Epidermal melanocyte (primary cell): ENCODE measurements around the gene NINL.
A peak's percentile ranks its signal among the peaks of the same experiment; 100 is the strongest.

Experiments
- DNase-seq: peaks from one replicate; pipeline ENCODE4 v3.0.0; 2011; ENCODE audit warnings: low spot score; ENCODE audit not compliant: insufficient read length

NINL gene

DNA sequence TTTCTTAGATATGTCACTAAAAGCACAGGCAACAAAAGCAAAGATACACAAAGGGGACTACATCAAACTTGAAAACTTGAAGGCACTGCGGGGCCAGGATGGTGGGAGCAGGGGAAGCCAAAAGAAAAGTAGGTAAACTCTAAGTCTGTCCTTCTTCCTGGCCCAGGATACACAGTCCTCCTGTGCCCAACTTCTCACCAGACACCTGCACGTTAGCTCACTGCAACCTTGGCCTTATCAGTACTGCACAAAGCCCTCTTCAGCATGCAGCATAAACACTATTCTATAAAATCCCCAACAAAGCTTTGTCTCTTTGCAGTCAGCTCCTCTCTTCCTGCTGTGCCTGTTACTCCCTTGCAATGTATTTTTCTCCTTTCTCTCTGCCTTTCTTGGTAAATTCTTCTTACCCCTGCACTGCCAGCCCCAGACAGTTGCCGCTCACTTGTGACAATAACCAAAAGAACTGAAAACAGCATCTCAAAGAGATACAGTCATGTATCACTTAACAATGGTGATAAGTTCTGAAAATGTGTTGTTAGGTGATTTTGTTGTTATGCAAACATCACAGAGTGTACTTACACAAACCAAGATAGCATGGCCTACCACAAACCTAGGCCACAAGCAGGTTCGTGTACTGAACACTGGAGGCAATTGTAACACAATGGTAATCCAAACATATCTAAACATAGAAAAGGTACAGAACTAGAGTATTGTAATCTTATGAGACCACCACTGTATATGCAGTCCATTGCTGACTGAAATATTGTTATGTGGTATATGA, 51.2 kb downstream of the NINL start:
- no peak for DNase-seq

DNA sequence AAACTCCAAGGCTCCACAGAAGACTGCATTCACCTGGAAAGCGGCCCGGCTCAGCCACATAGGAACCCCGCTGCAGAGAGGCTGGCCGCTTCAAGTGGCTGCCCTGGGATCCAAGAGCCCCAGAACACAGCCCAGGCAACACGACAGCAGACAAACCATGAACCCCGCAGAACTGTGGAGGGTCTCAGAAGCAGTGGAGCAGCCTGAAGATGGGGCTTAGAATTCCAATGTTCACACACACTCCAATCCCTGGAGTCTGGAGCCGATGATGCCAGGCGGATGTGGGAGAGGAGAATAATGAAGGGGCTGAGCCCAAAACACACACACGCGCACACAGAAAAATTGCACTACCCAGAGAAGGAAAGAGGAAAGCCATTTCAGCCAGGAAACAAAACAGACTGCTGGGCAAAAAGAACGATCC, 52.4 kb downstream of the NINL start:
- DNase-seq, result no peak

DNA sequence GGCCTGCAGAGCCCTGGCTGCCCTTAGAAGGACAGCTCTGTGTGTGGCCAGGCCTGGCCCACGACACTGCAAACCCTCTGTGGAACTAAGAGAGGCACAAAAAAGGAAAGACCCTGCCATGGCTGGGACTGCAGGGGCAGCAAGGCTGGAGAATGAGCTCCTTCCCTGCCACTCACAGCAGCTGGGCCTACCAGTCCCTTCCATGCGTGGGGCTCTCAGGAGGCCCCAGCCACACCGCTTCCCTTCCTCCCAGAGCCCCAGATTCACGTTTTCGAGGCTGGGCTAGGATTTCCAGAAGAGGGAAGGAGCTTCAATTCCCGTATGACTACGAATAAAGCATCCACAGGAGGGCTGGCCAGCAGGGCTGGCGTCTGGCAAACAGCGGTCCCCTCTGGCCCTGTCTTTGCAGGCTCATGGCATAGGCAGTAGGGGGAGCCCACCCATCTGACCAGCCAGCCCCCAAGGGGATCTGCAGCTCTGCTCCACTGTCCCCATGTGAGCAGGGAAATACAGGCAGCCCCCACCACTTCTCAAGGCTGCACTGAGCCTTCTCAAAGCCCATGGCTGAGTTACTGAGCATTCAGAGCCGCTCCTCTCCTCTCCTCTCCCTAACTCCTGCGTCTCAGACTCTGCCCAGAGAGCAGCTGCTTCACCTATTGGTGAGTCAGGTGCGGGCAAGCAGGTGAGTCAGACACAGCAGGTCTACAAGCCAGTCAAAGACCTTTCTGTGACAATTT, 53.1 kb downstream of the NINL start:
- no peak for DNase-seq

DNA sequence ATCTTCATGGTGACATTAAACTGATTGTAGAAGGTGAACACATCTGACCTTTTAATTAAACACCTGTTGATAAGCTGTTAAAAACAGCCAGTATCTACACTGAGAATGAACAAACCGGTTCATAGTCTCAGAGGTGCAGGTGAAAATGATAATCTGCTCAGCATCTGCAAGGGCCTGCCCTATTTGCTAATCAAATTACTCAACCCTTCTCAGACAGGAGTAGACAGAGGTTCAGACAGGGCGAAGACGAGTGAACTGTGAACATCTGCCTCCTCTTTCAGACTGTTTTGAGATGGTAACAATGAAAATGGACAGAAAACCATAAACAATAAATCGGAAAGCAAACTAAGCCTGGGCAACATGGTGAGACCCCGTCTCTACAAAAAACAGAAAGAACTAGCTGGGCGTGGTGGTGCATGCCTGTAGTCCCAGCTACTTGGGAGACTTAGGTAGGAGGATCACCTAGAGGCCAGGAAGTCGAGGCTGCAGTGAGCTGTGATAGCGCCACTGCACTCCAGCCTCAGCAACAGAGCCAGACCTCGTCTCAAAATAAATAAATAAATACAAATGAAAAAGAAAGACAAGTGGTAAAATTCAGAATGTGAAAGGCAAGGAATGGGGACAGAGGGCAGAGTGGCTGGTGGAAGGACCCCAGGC, 55.9 kb downstream of the NINL start:
- no peak for DNase-seq

DNA sequence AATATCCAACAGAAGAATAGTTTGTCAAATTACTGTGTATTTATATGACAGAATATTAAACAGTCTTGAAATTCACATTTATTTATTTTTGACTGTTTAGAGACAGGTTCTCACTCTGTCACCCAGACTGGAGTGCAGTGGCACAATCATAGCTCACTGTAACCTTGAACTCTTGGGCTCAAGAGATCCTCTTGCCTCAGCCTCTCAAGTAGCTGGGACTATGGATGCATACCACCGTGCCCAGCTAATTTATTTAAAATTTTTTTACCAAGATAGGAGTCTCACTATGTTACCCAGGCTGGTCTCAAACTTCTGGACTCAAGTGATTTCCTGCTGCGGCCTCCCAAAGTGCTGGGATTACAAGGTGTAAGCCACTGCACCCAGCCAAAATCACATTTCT, 57.4 kb downstream of the NINL start:
- DNase-seq, result no peak

DNA sequence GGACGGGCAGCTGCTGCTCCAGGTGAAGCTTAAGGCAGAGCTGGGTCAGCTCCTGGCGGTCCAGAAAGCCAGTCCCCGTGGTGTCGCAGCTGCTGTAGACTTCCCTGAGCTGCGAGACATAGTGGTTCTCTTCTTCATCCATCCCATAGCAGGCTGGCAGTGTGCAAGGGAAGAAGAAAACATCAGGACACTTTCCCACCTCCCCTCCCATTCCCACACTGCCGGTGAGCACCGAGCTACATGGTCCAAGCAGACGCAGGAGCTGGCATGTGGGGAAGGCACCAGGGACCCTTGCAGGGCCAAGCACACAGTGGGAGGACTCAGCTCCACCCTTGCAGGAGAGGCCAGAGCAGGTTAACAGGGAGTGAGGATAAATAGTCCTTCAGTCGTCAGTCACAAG, 58.9 kb downstream of the NINL start:
- no peak for DNase-seq

DNA sequence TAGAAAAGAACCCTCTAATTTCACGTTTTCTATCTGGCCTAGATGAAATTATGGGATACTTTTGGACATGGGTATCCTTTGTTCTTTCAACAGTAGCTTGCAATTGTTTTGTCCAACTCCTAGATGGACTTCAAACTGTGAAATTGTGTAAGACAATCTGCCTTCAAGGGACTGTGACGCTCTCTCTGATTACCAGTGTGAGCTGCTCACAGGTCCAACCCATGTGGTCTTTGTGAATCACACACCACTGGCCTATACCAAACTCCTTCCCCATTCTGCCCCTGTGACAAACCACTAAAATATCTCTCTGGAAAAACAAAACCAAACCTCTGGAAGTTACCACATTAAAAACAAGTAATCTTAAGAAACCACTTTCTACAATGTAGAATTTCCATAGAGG, 59.5 kb downstream of the NINL start:
- peak; percentile 30 for DNase-seq

DNA sequence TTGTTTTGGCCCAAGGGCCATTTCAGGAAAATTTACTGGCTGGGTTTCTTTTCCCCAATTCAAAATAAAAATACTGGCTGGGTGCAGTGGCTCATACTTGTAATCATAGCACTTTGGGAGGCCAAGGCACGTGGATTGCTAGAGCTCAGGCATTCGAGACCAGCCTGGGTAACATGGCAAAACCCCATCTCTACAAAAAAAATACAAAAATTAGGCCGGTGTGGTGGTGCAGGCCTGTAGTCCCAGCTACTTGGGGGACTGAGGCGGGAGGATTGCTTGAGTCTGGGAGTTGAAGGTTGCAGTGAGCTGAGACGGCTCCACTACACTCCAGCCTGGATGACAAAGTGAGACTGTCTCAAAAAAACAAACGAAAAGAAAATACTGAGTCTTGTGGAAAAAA, 60.0 kb downstream of the NINL start:
- DNase-seq, result no peak

DNA sequence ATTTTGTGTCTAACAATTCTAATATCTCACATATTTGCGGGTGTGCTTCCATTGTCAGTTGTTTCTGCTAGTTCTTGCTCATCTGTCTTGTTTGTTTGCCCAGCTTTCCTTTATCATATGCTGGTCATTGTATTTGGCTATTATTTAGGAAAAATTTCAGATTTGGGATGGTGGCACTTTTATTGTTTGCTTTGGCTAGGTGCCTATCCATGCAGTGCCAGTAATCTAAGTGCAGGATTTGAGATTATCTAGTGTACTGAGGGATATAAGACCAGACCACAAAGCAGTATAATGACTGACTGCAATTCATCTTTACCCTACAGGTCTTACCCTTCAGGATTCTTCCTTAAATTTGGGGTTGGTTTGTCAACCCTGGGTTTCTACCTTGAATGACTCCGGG, 63.9 kb downstream of the NINL start:
- DNase-seq, result no peak

DNA sequence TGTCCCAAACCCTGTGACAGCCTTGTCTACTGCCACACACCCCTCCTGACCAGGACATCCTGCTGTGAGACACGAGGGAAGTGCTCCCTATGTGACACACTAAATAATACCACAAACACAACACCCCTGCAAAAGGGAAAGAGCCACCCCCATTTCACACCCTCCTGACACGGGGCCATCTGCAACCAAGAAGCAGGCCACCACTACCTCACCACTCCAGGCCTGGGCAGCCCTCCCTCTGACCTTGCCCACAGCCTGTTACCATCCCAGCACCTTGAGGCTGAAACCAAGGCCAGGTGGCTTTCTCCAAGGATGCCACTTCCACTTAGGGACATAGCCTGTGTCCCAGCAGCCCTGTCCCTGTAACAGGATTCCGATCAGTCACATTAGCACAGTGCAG, 68.2 kb downstream of the NINL start:
- no peak for DNase-seq

DNA sequence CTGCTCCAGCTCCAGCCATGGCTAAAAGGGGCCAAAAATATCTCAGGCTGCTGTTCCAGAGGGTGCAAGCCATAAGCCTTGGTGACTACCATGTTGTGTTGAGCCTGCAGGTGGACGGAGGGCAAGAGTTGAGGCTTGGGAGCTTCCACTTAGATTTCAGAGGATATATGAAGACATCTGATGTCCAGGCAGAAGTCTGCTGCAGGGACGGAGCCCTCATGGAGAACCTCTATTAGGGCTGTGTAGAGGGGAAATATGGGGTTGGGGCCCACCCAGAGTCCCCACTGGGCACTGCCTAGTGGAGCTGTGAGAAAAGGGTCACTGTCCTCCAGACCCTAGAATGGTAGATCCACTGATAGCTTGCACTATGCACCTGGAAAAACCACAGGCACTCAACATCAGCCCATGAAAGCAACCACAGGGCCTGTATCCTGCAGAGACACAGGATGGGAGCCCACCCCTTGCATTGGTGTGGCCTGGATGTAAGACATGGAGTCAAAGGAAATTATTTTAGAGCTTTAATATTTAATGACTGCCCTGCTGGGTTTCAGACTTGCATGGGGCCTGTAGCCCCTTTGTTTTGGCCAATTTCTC, 70.5 kb downstream of the NINL start:
- no peak for DNase-seq

DNA sequence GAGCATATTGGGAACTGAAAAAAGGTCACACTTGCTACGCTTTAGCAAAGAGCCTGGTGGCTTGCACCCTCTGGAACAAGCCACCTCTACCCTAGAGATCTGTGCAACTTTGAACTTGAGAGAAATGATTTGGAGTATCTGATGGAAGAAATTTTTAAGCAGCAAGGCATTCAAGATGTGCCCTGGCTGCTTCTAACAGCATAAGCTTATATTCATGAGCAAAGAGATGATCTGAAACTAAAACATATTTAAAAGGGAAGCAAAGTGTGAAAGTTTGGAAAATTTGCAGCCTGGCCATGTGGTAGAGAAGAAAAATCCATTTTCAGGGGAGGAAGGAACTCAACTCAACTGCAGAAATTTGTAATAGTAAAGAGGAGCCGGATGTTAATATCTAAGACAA, 71.1 kb downstream of the NINL start:
- no peak for DNase-seq

DNA sequence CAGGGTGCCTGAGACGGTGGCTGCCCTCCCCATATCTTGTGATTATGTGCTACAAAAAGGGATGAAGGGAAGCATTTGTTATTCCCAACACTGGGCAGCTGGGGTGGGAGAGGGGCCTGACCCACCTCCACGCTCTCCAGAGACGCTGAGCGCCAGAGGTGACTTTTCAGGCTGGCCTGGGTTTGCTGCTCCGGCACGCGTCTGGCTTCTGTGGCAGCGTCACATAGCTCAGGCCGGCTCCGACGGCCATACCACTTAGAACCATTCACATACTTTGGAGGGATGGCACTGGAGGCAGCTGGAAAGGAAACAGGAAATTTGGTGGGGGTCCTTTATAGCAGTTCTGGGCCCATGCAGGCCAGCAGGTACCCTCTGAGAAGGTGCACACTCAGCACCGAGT, 72.6 kb downstream of the NINL start:
- no peak for DNase-seq

DNA sequence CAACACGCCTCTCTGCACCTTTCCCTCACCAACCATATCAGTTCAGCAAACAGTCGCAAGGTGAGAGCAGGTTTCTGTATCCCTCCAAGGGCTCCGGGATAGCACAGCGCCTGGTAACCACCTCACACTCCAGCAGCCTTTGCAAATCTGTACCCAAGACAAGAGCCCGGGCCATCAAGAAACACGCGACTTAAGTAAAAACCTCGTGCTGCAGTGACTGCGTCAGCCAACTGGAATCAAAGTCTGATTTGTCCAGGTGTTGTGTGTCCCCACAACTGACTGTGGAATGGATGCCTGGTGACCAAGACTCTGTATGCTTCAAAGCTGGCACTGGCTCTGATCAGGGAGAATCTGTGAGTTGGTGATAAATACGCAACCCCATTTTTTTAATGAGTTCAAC, 74.1 kb downstream of the NINL start:
- DNase-seq, result no peak

DNA sequence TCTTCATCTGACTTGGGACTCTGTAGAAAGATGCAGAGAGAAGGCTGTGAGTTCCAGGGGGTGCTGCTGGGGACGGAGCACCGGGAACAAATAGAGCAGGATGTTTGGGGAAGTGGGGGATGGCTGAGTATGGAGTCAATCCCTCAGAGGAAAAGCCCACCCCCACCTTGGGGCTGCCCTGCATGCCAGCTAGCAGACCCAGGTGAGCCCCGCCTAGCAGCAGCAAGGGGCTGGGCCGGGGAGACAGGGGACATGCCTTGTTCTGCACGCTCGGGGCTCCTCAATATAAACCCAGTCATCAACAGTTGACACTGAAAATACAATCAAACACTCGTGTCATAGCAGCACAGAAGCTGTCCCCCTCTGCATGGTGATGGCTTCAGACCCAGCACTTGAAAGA, 74.6 kb downstream of the NINL start:
- DNase-seq, result no peak

DNA sequence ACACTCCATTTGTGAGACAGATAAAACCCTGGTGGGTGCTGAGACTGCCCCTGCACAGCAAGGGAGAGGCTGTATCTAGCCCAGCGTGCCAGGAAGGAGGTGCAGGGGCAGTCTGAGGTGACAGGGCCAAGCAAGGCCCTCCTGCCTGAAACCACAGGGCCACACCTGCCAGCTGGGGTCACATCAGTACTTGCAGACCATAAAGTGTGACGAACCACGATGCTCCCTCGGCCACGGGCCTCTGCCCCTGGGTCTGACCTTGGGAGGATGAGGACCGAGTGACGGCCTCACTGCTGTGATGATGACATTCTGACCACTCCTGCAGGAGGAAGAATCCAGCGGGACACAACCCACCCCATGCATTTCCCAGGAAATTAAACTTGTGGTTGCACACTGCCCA, 75.1 kb downstream of the NINL start:
- DNase-seq, result no peak

DNA sequence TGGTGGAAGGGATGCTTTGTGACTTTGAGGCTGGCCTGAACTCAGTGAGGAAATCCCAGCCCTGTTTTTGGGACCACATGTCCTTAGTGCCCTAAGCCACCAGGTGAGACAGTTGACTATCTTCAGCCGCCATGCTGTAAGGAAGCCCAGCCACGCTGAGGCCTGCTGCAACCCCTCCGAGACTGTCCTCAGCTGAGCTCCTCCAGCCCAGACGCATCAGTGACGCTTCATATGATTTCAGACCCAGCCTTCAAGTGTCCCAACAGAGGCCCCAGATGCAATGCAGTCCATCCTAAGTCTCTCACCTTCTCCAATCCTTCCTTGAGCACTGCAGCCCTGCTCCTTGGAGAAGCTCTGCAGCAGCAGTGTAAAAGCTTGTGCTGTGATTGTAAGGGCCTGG, 76.2 kb downstream of the NINL start:
- DNase-seq, result no peak

DNA sequence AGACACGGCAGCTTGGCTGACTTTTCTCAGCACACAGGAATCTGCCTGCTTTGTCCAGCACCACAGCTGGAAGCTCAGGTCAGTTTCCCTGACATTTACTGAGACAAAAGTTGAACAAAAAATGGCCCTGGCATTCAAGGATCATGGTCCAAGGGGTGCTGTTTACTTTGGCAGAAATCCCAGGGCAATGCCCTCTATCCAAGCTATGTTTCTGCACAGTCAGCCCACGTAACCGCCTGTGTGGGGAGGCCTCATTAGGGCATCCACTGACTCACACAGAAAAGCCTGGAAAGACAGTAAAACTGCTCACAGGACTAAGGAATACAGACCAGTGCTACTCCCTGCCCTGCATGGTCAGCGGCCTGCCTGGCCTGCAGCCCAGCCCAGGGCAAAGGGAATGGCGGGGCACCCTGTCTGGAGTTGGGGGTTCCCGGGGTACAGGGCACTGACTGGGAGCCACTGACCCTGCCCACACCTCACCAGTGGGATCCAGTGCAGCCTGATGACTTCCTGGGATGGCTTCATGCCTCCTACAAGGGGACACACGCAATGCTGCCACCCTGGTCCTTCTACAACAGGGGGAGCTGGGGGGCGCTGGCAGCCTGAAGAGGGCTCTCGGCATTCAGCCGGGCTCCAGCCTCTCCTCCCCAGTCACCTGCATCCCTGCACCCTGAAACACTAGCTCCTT, 77.1 kb downstream of the NINL start:
- DNase-seq, result no peak

DNA sequence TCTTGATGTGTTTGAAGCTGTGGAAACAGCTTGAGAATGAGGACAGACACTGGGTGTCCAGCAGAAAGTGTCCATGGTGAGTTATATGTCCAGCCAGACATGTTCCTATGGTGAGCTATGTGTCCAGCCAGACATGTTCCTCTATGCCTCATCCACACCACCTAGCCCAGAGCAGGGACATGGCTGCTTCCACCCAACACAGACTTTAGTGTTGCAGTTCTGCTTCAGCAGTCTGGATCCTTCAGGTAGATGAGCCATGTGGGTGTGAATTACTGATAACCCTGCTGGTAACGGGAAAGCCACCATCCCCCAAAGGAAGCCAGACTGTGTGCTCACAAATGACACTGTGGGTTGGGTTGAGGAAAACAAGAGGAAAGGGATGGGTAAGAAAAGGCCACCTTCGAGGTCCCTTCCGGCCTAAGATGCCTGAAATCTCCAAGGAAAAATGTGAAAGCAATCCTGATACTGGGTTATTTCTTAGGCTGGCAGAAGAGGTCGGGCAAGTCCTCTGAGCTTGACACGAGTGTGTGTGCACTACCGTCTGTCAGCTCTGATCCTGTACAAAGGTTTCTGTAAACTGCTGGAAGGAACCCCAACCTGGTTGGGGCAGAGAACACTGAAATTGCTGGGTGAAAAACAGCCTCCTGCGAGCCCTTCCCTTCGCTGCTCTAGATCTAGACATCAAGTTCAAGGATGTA, 77.8 kb downstream of the NINL start:
- no peak for DNase-seq

DNA sequence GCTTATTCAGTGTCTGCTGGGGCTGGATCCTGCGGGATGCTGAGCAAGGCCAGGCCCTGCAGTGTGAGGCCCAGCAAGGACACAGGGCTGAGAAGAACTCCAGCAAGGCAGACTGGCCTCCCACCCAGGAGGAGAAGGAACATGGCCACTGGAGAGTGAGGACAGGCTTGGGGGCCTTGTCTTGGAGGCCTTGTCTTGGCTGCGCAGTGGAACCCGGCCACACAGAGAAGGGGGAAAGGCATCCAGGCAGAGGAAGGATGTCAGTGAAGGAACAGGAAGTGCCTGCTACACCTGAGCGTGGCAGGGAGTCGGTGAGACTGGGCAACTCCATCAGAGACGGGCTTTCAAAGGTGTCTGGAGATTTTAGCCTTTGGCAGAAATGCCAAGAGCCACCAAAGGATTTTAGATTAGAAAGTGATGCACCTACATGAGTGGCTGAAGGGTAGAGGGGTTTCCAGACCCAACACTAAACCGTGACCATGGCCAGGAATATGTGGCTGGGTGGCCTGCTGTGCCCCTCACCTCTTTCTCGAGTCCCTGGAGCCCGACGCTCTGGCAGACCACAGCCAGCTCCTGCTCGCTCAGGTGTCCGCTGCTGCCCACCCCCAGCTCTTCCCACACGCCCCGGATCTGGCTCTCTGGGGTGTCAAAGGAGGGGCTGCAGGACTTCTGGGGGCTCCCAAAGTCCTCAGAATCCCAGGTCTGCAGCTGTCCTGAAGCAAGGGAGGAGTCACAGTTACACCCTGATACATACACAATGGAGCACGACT, 80.8 kb downstream of the NINL start:
- no peak for DNase-seq
